H1 (cell line): ENCODE data around the gene CDK19. TPM values are rescaled to one million over a fixed set of nuclear protein-coding genes. Genes with fewer than 3 reads are reported as not detected.

Source experiments
- polyA plus RNA-seq, 7 experiments: library from polyadenylated mRNA; depleted of rRNA in 3 of 7; stranded (reverse) in 5 of 7; unstranded in 2 of 7; fragments of >200 nt in 5 of 7; fragments of 200-250 nt in 2 of 7; gene quantifications; 1 replicate in 5 of 7; 2 replicates in 1 of 7; 4 replicates in 1 of 7; pipeline versions ENCODE4 v1.2.1 to v1.2.3, GENCODE V29; 2011 to 2013; ENCODE audit warnings: missing spikeins in 2 of 7, mixed read lengths in 2 of 7
- total RNA-seq: library from RNA; stranded (reverse); fragmentation: NEBNext Ultra II Directional; extraction: Animal tissue kit (Norgen Biotek cat#: 25700); gene quantifications from 2 replicates; pipeline ENCODE4 v1.2.1, GENCODE V29; 2021
- TF ChIP-seq, protein P1 (sequence below): IDR thresholded peaks from 2 replicates; pipeline ENCODE4 v1.6.1; 2012; ENCODE audit warnings: low read length, inconsistent platforms

The CDK19 gene
- total and polyA plus RNA-seq, 2 of the 8 experiments (the other 6 are each of a cell fraction or from before 2014, with no cell fraction given), result 4.9 to 12.6 TPM

DNA sequence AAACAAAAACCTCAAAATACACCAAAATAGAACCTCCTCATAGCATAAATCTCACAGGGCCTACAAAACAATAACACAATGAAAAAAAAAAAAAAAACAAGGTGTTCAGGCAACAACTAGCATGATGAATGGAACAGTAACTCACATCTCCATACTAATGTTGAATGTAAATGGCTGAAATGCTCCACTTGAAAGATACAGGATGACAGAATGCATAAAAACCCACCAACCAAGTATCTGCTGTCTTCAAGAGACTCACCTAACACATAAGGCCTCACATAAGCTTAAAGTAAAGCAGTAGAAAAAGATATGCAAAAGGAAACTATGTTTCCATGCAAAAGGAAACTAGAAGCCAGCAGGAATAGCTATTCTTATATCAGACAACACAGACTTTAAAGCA lies 121.3 kb downstream of the CDK19 start (continued):
- TF ChIP-seq, protein P1, sequence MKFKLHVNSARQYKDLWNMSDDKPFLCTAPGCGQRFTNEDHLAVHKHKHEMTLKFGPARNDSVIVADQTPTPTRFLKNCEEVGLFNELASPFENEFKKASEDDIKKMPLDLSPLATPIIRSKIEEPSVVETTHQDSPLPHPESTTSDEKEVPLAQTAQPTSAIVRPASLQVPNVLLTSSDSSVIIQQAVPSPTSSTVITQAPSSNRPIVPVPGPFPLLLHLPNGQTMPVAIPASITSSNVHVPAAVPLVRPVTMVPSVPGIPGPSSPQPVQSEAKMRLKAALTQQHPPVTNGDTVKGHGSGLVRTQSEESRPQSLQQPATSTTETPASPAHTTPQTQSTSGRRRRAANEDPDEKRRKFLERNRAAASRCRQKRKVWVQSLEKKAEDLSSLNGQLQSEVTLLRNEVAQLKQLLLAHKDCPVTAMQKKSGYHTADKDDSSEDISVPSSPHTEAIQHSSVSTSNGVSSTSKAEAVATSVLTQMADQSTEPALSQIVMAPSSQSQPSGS, result no peak
